Memory B cell (primary cell): ENCODE results near the gene DTWD2.

Experiments
- ATAC-seq: fragments of 150-1000 bp; cut with Tn5 transposase; 2 replicates; pipeline ENCODE4 v1.10.0; 2021; ENCODE audit warnings: low read depth, mild to moderate bottlenecking, moderate library complexity
- DNase-seq, 2 donors: peaks; one replicate each; pipeline ENCODE4 v3.0.0; 2022; ENCODE audit warnings: low spot score in 2 of 2
- H3K27ac Mint-ChIP-seq: one replicate; pipeline ENCODE4 v1.8.0; 2022; ENCODE audit warnings: mild to moderate bottlenecking, moderate library complexity, mixed read lengths
- H3K27me3 Mint-ChIP-seq: one replicate; pipeline ENCODE4 v1.8.0; 2022; ENCODE audit warnings: mixed read lengths
- H3K36me3 Mint-ChIP-seq: one replicate; pipeline ENCODE4 v1.8.0; 2022; ENCODE audit warnings: mild to moderate bottlenecking, mixed read lengths
- H3K4me1 Mint-ChIP-seq: one replicate; pipeline ENCODE4 v1.8.0; 2022; ENCODE audit warnings: mixed read lengths
- H3K4me3 Mint-ChIP-seq: one replicate; pipeline ENCODE4 v1.8.0; 2022; ENCODE audit warnings: mild to moderate bottlenecking, moderate library complexity, mixed read lengths
- H3K9me3 Mint-ChIP-seq: one replicate; pipeline ENCODE4 v1.8.0; 2022; ENCODE audit warnings: mixed read lengths

The DTWD2 gene

DNA sequence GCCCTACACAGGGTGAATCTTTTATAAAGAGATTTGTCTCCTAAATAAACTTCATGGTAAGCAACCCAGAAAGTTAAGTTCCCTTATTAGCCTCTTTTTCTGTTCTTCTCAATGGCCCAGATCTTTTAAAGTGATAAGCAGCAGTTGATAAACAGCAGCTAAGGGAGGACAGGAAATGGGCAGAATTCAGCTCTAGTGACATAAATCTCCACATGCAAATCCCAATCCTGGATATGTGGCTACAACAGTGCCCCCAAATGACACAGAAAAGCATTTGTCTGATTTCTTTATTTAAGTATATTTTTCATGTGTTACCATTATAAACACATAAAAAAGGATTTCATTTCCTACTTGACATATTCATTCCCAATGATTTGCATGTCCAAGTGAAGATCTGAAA, 199.0 kb downstream of the DTWD2 start:
- H3K9me3 Mint-ChIP-seq, result no peaks in the 10 kb centered on the region
- no peak overlapping the region for H3K27ac Mint-ChIP-seq
- H3K4me1 Mint-ChIP-seq, result no peaks in the 10 kb centered on the region
- no peaks in the 10 kb centered on the region for H3K36me3 Mint-ChIP-seq
- ATAC-seq (no peak), DNase-seq (no peak)
- H3K27me3 Mint-ChIP-seq, result peaks cover 3% of the 10 kb centered on the region
- H3K4me3 Mint-ChIP-seq, result no peak overlapping the region

DNA sequence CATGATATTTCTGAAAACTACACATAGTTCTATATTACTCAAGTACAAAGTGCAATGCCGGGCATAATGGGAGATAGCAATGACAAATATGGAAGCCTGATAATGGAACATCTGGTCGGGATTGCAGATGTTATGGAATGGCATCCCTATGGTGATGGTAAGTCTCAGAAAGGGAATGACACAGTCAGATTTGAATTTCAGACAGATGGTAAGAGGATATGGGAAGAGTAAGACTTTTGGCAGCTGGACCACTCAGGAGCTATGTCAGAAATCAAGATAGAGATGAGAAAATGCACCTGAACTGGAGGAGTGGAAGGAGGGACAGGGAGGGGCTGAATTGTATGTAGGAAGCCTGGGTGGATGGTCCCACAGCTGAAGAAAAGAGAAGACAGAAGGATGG, 200.0 kb downstream of the DTWD2 start:
- Mint-ChIP-seq H3K27me3 (peaks cover 3% of the 10 kb centered on the region), H3K4me3 (no peak overlapping the region), H3K36me3 (no peaks in the 10 kb centered on the region), H3K4me1 (no peaks in the 10 kb centered on the region), H3K9me3 (no peaks in the 10 kb centered on the region), H3K27ac (no peak overlapping the region)
- ATAC-seq (no peak), DNase-seq (no peak)
